NCI-H1436 treated with DMSO at 0.1 percent for 48 hours (cell line): ENCODE data around the gene PREX1.

Experiments
- DNase-seq: peaks from one replicate; lab custom pipeline; 2025; lab: John Stamatoyannopoulos, UW

The PREX1 gene

GRCh38 chr20:48658198-48658476, 169.7 kb downstream of the PREX1 start:
- DNase-seq = no peak

GRCh38 chr20:48657426-48658197, 170.2 kb downstream of the PREX1 start:
- DNase-seq = no peak

GRCh38 chr20:48656661-48657211, 171.1 kb downstream of the PREX1 start:
- DNase-seq = no peak

- no peak for DNase-seq
These were observed 171.7 kb downstream of the PREX1 start for GRCh38 chr20:48656137-48656536.

- DNase-seq = no peak
These were observed 174.1 kb downstream of the PREX1 start for GRCh38 chr20:48653706-48654051.

- no peak for DNase-seq
These were observed 174.7 kb downstream of the PREX1 start for GRCh38 chr20:48652961-48653705.

GRCh38 chr20:48651960-48652359, 175.8 kb downstream of the PREX1 start:
- DNase-seq = no peak

GRCh38 chr20:48651271-48651670, 176.5 kb downstream of the PREX1 start:
- no peak for DNase-seq

GRCh38 chr20:48649868-48650267, 177.9 kb downstream of the PREX1 start:
- no peak for DNase-seq

- DNase-seq = no peak
These were observed 178.6 kb downstream of the PREX1 start for GRCh38 chr20:48649104-48649626.

GRCh38 chr20:48648482-48649051, 179.2 kb downstream of the PREX1 start:
- no peak for DNase-seq

GRCh38 chr20:48647858-48648257, 179.9 kb downstream of the PREX1 start:
- no peak for DNase-seq

GRCh38 chr20:48645666-48646065, 182.1 kb downstream of the PREX1 start:
- DNase-seq = no peak

GRCh38 chr20:48644286-48644828, 183.4 kb downstream of the PREX1 start:
- no peak for DNase-seq

- DNase-seq = no peak
These were observed 185.5 kb downstream of the PREX1 start for GRCh38 chr20:48642105-48642880.

- no peak for DNase-seq
These were observed 186.9 kb downstream of the PREX1 start for GRCh38 chr20:48640871-48641270.

- no peak for DNase-seq
These were observed 187.9 kb downstream of the PREX1 start for GRCh38 chr20:48639899-48640298.

- no peak for DNase-seq
These were observed 189.3 kb downstream of the PREX1 start for GRCh38 chr20:48638546-48638945.

GRCh38 chr20:48637461-48637860, 190.3 kb downstream of the PREX1 start:
- no peak for DNase-seq

- no peak for DNase-seq
These were observed 191.5 kb downstream of the PREX1 start for GRCh38 chr20:48636301-48636700.

GRCh38 chr20:48635791-48636267, 192.0 kb downstream of the PREX1 start:
- no peak for DNase-seq

- no peak for DNase-seq
These were observed 192.4 kb downstream of the PREX1 start for GRCh38 chr20:48635361-48635760.
